Measurements from ENCODE around the gene SGMS2.
"Not testable (repeated sequence)": the region's sequence is repeated elsewhere in the genome, so short reads cannot be mapped to it uniquely, and the experiment has no call there.

SGMS2 gene

DNA sequence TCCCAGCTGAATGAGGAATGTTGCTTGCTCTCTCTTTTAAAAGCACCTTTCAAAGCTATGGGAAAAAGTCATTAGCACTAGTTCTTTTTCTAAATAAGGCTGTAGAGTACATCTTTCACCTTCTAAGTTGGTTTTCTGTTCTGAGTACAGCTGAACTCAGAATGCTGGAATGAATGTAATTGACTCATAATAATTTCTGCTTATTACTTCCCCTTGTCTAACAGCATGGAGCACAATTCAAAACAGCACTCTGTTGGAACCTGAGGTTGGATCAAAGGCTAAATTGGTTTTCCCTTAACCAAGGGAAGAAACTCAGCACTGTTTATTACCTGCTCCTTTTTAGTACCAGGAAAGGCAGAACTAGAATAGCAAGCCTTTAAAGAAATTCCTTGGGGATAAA is 73.1 kb downstream of the SGMS2 start:
- TF ChIP-seq, protein P1, sequence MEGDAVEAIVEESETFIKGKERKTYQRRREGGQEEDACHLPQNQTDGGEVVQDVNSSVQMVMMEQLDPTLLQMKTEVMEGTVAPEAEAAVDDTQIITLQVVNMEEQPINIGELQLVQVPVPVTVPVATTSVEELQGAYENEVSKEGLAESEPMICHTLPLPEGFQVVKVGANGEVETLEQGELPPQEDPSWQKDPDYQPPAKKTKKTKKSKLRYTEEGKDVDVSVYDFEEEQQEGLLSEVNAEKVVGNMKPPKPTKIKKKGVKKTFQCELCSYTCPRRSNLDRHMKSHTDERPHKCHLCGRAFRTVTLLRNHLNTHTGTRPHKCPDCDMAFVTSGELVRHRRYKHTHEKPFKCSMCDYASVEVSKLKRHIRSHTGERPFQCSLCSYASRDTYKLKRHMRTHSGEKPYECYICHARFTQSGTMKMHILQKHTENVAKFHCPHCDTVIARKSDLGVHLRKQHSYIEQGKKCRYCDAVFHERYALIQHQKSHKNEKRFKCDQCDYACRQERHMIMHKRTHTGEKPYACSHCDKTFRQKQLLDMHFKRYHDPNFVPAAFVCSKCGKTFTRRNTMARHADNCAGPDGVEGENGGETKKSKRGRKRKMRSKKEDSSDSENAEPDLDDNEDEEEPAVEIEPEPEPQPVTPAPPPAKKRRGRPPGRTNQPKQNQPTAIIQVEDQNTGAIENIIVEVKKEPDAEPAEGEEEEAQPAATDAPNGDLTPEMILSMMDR (IDR thresholded peaks at IDR 0.05; ENCODE audit: control extremely low read depth, extremely low read depth, low read depth, missing control alignments): no peak
- no peak for DNase-seq (ENCODE audit: extremely low spot score)
- CTCF ChIA-PET: interaction anchor here (1.3 kb wide), 1 partner anchor 9 kb away, joined by 3 read pairs; no protein-coding TSS in a partner anchor
- POLR2A ChIA-PET: no interaction called here

- DNase-seq (ENCODE audit: extremely low spot score): no peak
- TF ChIP-seq, protein P1 (IDR thresholded peaks at IDR 0.05; ENCODE audit: control extremely low read depth, extremely low read depth, low read depth, missing control alignments): no peak
- POLR2A ChIA-PET: no interaction called here
- CTCF ChIA-PET: interaction anchor here (0.9 to 1.4 kb wide), 2 partner anchors 13 to 163 kb away, joined by 3 read pairs; no protein-coding TSS in a partner anchor
Observed at GRCh38 chr4:107900067-107900466, 75.3 kb downstream of the SGMS2 start.

DNA sequence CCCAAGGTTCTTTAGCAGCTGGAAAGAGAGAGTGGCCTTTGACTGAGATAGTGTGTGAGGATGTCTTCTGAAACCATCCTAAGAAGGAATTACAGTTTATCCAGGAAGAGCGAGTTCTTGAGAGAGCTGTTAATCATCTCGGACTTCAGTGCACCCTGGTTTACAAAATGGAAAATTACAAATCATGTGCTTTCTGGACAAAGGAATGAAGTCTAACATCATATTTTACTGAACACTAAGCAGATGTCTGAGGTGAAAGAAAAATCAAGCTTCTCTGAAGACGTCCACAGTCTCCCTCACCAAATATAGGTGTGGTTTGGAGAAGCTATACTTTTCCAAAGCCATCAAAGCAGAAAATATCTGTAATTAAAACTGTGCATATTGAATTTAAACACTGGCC is 75.8 kb downstream of the SGMS2 start:
- DNase-seq (ENCODE audit: extremely low spot score): no peak
- TF ChIP-seq, protein P1 (IDR thresholded peaks at IDR 0.05; ENCODE audit: control extremely low read depth, extremely low read depth, low read depth, missing control alignments): no peak
- CTCF ChIA-PET: interaction anchor here (1.4 kb wide), 1 partner anchor 163 kb away, joined by 3 read pairs; no protein-coding TSS in a partner anchor
- POLR2A ChIA-PET: no interaction called here

- ChIA-PET POLR2A (no interaction called here), CTCF (interaction anchor here (0.8 to 1.4 kb wide), 2 partner anchors 11 to 164 kb away, joined by 3 read pairs; no protein-coding TSS in a partner anchor)
Observed at GRCh38 chr4:107901213-107901934, 76.6 kb downstream of the SGMS2 start.

GRCh38 chr4:107902715-107903114 is 78.0 kb downstream of the SGMS2 start:
- TF ChIP-seq, protein P1 (IDR thresholded peaks at IDR 0.05; ENCODE audit: control extremely low read depth, extremely low read depth, low read depth, missing control alignments): no peak
- POLR2A ChIA-PET: no interaction called here
- DNase-seq (ENCODE audit: extremely low spot score): peak; percentile 10
- CTCF ChIA-PET: interaction anchor here (0.7 to 2.0 kb wide), 7 partner anchors 10 to 166 kb away, joined by 3 to 10 read pairs (median 3); no protein-coding TSS in a partner anchor

More at GRCh38 chr4:107901213-107901934, 76.6 kb downstream of the SGMS2 start:
- no peak for DNase-seq (ENCODE audit: extremely low spot score)
- TF ChIP-seq, protein P1 (IDR thresholded peaks at IDR 0.05; ENCODE audit: control extremely low read depth, extremely low read depth, low read depth, missing control alignments): no peak

DNA sequence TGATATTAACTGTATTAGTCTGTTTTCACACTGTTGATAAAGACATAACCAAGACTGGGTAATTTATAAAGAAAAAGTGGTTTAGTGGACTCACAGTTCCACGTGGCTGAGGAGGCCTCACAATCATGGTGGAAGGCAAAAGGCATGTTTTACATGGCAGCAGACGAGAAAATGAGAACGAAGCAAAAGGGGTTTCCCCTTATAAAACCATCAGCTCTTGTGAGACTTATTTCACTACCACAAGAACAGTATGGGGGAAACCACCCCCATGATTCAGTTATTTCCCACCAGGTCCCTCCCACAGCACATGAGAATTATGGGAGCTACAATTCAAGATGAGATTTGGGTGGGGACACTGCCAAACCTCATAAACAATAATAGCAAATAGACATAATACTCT is 80.3 kb downstream of the SGMS2 start:
- CTCF ChIA-PET; DNase-seq (ENCODE audit: extremely low spot score); POLR2A ChIA-PET: not testable (repeated sequence)

DNA sequence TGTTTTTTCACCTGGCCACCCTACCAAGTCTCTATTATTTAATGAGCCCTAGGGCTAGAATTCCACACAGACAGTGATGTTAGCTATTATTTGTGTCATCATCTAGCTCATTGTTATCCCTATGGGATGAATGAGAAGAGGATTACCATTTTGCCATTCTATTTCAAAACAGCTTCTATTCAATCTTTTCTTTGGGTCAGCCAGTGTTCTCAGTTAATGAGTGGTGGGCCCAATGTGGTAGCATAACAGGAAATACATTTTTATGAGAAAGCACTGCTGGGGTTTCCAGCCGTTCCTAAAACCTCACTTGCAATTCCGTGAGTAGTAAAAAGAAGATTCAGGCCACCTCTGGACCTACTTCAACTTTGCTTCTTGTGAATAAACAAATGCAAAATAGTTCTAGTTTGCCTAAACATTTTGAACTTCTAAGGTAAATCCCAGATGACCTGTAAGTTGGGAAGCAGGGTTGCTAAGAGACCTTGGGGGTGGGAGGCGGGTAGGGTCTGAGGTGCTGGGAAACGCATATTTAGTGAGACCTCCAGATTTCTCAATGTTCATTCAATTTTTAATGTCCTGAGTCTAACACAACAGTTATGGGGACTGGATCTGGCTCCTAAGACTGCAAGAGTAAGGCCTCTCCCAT is 81.8 kb downstream of the SGMS2 start:
- no peak for DNase-seq (ENCODE audit: extremely low spot score)
- CTCF ChIA-PET: no interaction called here
- POLR2A ChIA-PET: no interaction called here
- TF ChIP-seq, protein P1 (IDR thresholded peaks at IDR 0.05; ENCODE audit: control extremely low read depth, extremely low read depth, low read depth, missing control alignments): no peak
